ENCODE results near the gene MRPL27. TPM values are rescaled to one million over a fixed set of nuclear protein-coding genes. Genes with fewer than 3 reads are reported as not detected.
"Not testable (repeated sequence)": the region's sequence is repeated elsewhere in the genome, so short reads cannot be mapped to it uniquely, and the experiment has no call there.

Gene MRPL27
- polyA plus RNA-seq, 1 donor from 2014 or later: 118 TPM

DNA sequence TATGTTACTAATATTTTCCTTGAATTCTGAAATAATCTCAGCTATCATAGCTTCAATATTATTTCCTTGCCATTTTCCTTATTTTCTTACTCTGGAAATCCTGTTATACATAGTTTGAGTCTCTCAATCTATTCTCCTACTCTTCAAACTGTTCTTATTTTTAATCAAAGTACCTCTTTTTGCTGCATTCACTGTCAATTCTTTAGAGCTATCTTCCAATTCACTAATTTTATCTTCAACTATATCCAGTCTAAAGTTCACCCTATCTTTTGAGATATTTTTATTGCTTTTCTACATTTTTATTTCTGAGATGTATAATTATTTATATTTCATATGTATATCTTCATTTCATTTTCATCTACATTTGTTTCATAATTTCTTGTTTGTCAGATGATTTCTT, 34.3 kb downstream of the MRPL27 start:
- no peak overlapping the region for H3K4me2 ChIP-seq (ENCODE audit: low read length)
- H3K9me2 ChIP-seq (ENCODE audit: insufficient read depth, low read length): no peaks in the 10 kb centered on the region
- H2AFZ ChIP-seq (ENCODE audit: low read depth, low read length): no peak overlapping the region
- H3K9me3 ChIP-seq (ENCODE audit: low read length): no peaks in the 10 kb centered on the region
- no peaks in the 10 kb centered on the region for H3K36me3 ChIP-seq (ENCODE audit: insufficient read depth, low read length)
- no peak overlapping the region for H3K9ac ChIP-seq (ENCODE audit: low read length)
- H3F3A ChIP-seq (ENCODE audit: insufficient read depth, low read length, poor library complexity, severe bottlenecking): no peaks in the 10 kb centered on the region
- no peak overlapping the region for H3K4me3 ChIP-seq (ENCODE audit: low read length)
- H3K27me3 ChIP-seq (ENCODE audit: insufficient read depth, low read depth, low read length): no peaks in the 10 kb centered on the region
- no peaks in the 10 kb centered on the region for H4K20me1 ChIP-seq (ENCODE audit: insufficient read depth)
- no peak for TF ChIP-seq EP300 (conservative IDR thresholded peaks at IDR 0.05; ENCODE audit: poor library complexity, severe bottlenecking)
- TF ChIP-seq MXI1 (conservative IDR thresholded peaks at IDR 0.05; ENCODE audit: poor library complexity, severe bottlenecking): no peak
- TF ChIP-seq TAF1 (IDR thresholded peaks at IDR 0.05; ENCODE audit: low read depth): no peak
- TF ChIP-seq, protein P1, sequence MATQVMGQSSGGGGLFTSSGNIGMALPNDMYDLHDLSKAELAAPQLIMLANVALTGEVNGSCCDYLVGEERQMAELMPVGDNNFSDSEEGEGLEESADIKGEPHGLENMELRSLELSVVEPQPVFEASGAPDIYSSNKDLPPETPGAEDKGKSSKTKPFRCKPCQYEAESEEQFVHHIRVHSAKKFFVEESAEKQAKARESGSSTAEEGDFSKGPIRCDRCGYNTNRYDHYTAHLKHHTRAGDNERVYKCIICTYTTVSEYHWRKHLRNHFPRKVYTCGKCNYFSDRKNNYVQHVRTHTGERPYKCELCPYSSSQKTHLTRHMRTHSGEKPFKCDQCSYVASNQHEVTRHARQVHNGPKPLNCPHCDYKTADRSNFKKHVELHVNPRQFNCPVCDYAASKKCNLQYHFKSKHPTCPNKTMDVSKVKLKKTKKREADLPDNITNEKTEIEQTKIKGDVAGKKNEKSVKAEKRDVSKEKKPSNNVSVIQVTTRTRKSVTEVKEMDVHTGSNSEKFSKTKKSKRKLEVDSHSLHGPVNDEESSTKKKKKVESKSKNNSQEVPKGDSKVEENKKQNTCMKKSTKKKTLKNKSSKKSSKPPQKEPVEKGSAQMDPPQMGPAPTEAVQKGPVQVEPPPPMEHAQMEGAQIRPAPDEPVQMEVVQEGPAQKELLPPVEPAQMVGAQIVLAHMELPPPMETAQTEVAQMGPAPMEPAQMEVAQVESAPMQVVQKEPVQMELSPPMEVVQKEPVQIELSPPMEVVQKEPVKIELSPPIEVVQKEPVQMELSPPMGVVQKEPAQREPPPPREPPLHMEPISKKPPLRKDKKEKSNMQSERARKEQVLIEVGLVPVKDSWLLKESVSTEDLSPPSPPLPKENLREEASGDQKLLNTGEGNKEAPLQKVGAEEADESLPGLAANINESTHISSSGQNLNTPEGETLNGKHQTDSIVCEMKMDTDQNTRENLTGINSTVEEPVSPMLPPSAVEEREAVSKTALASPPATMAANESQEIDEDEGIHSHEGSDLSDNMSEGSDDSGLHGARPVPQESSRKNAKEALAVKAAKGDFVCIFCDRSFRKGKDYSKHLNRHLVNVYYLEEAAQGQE (IDR thresholded peaks at IDR 0.05; ENCODE audit: borderline replicate concordance): no peak
- TF ChIP-seq RAD21 (conservative IDR thresholded peaks at IDR 0.05): no peak
- no peak for TF ChIP-seq SMC3 (conservative IDR thresholded peaks at IDR 0.05; ENCODE audit: poor library complexity)
- TF ChIP-seq POLR2AphosphoS5 (IDR thresholded peaks at IDR 0.05): no peak
- TF ChIP-seq CTCF (IDR thresholded peaks at IDR 0.05; ENCODE audit: poor library complexity, severe bottlenecking): no peak
- no peak for TF ChIP-seq EZH2 (IDR thresholded peaks at IDR 0.05; ENCODE audit: borderline replicate concordance, insufficient read depth, low read length, poor library complexity, severe bottlenecking)
- no peaks in the 10 kb centered on the region for H3K79me2 ChIP-seq (replicated peaks; ENCODE audit: insufficient read depth, low read length)
- no peak overlapping the region for H3K27ac ChIP-seq (ENCODE audit: low read length)

GRCh38 chr17:50337956-50338355, 35.0 kb downstream of the MRPL27 start:
- Histone ChIP-seq H3K4me2 (ENCODE audit: low read length) (no peak overlapping the region), H3K36me3 (ENCODE audit: insufficient read depth, low read length) (no peaks in the 10 kb centered on the region), H3K9me2 (ENCODE audit: insufficient read depth, low read length) (no peaks in the 10 kb centered on the region), H3K27ac (ENCODE audit: low read length) (no peak overlapping the region), H3K79me2 (replicated peaks; ENCODE audit: insufficient read depth, low read length) (no peaks in the 10 kb centered on the region), H3K9me3 (ENCODE audit: low read length) (no peaks in the 10 kb centered on the region), H2AFZ (ENCODE audit: low read depth, low read length) (no peak overlapping the region), H3K27me3 (ENCODE audit: insufficient read depth, low read depth, low read length) (no peaks in the 10 kb centered on the region), H3F3A (ENCODE audit: insufficient read depth, low read length, poor library complexity, severe bottlenecking) (no peaks in the 10 kb centered on the region), H3K9ac (ENCODE audit: low read length) (no peak overlapping the region), H3K4me3 (ENCODE audit: low read length) (no peak overlapping the region), H4K20me1 (ENCODE audit: insufficient read depth) (no peaks in the 10 kb centered on the region)
- TF ChIP-seq POLR2AphosphoS5 (IDR thresholded peaks at IDR 0.05) (no peak), RAD21 (conservative IDR thresholded peaks at IDR 0.05) (no peak), EP300 (conservative IDR thresholded peaks at IDR 0.05; ENCODE audit: poor library complexity, severe bottlenecking) (no peak), MXI1 (conservative IDR thresholded peaks at IDR 0.05; ENCODE audit: poor library complexity, severe bottlenecking) (no peak), SMC3 (conservative IDR thresholded peaks at IDR 0.05; ENCODE audit: poor library complexity) (no peak), CTCF (IDR thresholded peaks at IDR 0.05; ENCODE audit: poor library complexity, severe bottlenecking) (no peak), TAF1 (IDR thresholded peaks at IDR 0.05; ENCODE audit: low read depth) (no peak), EZH2 (IDR thresholded peaks at IDR 0.05; ENCODE audit: borderline replicate concordance, insufficient read depth, low read length, poor library complexity, severe bottlenecking) (no peak)
- TF ChIP-seq, protein P1 (IDR thresholded peaks at IDR 0.05; ENCODE audit: borderline replicate concordance): no peak

- not testable (repeated sequence) for H3K36me3 ChIP-seq (ENCODE audit: insufficient read depth, low read length); H2AFZ ChIP-seq (ENCODE audit: low read depth, low read length); H3K4me2 ChIP-seq (ENCODE audit: low read length); H4K20me1 ChIP-seq (ENCODE audit: insufficient read depth); H3K4me3 ChIP-seq (ENCODE audit: low read length); H3K27me3 ChIP-seq (ENCODE audit: insufficient read depth, low read depth, low read length); H3K27ac ChIP-seq (ENCODE audit: low read length); H3F3A ChIP-seq (ENCODE audit: insufficient read depth, low read length, poor library complexity, severe bottlenecking); H3K9ac ChIP-seq (ENCODE audit: low read length); H3K9me3 ChIP-seq (ENCODE audit: low read length); H3K79me2 ChIP-seq (replicated peaks; ENCODE audit: insufficient read depth, low read length); H3K9me2 ChIP-seq (ENCODE audit: insufficient read depth, low read length)
Measured at GRCh38 chr17:50333291-50334057, 39.5 kb downstream of the MRPL27 start.
